B cell (primary cell): ENCODE measurements around the gene KAT7.

Experiments used
- CTCF ChIP-seq: fragments of 200-600 bp; IDR thresholded peaks from one replicate; pipeline ENCODE4 v1.8.0; 2022; ENCODE audit warnings: antibody characterized with exemption, mild to moderate bottlenecking
- EZH2 ChIP-seq: IDR thresholded peaks from 2 replicates; pipeline ENCODE4 v1.6.1; 2012; ENCODE audit warnings: borderline replicate concordance, low read depth, mild to moderate bottlenecking, moderate library complexity, low read length; ENCODE audit not compliant: insufficient read depth, poor library complexity, severe bottlenecking

- TF ChIP-seq CTCF, result no peak
- no peak for TF ChIP-seq EZH2
These were observed 9.2 kb upstream of the KAT7 start for GRCh38 chr17:49779156-49779738.
